Ectodermal cell (in vitro differentiated cells): ENCODE data around the gene MBOAT1.

Experiments used
- H3K27ac ChIP-seq: 2 replicates; pipeline ENCODE4 v1.7.0; 2013; ENCODE audit warnings: mild to moderate bottlenecking, low read depth, low read length; ENCODE audit not compliant: insufficient read depth, poor library complexity, severe bottlenecking
- H3K27me3 ChIP-seq: 2 replicates; pipeline ENCODE4 v1.7.0; 2013; ENCODE audit warnings: mild to moderate bottlenecking, low read length; ENCODE audit not compliant: insufficient read depth, control insufficient read depth, poor library complexity, severe bottlenecking
- H3K36me3 ChIP-seq: one replicate; pipeline ENCODE4 v1.7.0; 2013; ENCODE audit warnings: low read length; ENCODE audit not compliant: control insufficient read depth, insufficient read depth
- H3K4me1 ChIP-seq: one replicate; pipeline ENCODE4 v1.7.0; 2013; ENCODE audit warnings: low read length; ENCODE audit not compliant: control insufficient read depth, insufficient read depth
- H3K4me3 ChIP-seq: 2 replicates; pipeline ENCODE4 v1.7.0; 2013; ENCODE audit warnings: low read depth, low read length, control low read depth; ENCODE audit not compliant: insufficient read depth
- H3K9me3 ChIP-seq: 2 replicates; pipeline ENCODE4 v1.7.0; 2013; ENCODE audit warnings: mild to moderate bottlenecking, low read length, moderate library complexity; ENCODE audit not compliant: control insufficient read depth
- WGBS, 2 experiments: methylation state at CpG; one replicate each; pipeline ENCODE4 v1.1.7; 2013; ENCODE audit warnings: missing lambda C conversion rate in 2 of 2; 5-methylcytosine and 5-hydroxymethylcytosine counted together

Gene MBOAT1

GRCh38 chr6:20203561-20204511 lies 8.4 kb downstream of the MBOAT1 start:
- H3K9me3 ChIP-seq, result no peaks in the 10 kb centered on the region
- no peaks in the 10 kb centered on the region for H3K4me1 ChIP-seq
- H3K4me3 ChIP-seq, result no peak overlapping the region
- WGBS, 2 experiments, result 83 to 84% methylated on average over 6 of the region's 7 CpGs
- H3K27me3 ChIP-seq, result no peaks in the 10 kb centered on the region
- no peaks in the 10 kb centered on the region for H3K36me3 ChIP-seq
- no peak overlapping the region for H3K27ac ChIP-seq

- no peak overlapping the region for H3K27ac ChIP-seq
- H3K4me3 ChIP-seq, result no peak overlapping the region
- no peaks in the 10 kb centered on the region for H3K27me3 ChIP-seq
- no peaks in the 10 kb centered on the region for H3K36me3 ChIP-seq
- no peaks in the 10 kb centered on the region for H3K9me3 ChIP-seq
- H3K4me1 ChIP-seq, result no peaks in the 10 kb centered on the region
- 87 to 95% methylated on average over 3 of the region's 3 CpGs for WGBS, 2 experiments
These were observed 9.5 kb downstream of the MBOAT1 start for GRCh38 chr6:20202699-20203302.

- Histone ChIP-seq H3K9me3 (no peaks in the 10 kb centered on the region), H3K27me3 (no peaks in the 10 kb centered on the region), H3K36me3 (no peaks in the 10 kb centered on the region), H3K4me3 (no peak overlapping the region), H3K4me1 (no peaks in the 10 kb centered on the region), H3K27ac (no peak overlapping the region)
- WGBS, 2 experiments, result no CpG with 5 or more reads among the region's 1 CpG
These were observed 10.0 kb downstream of the MBOAT1 start for GRCh38 chr6:20202324-20202658.

GRCh38 chr6:20200761-20201630 lies 11.3 kb downstream of the MBOAT1 start:
- no peaks in the 10 kb centered on the region for H3K4me1 ChIP-seq
- no peaks in the 10 kb centered on the region for H3K27me3 ChIP-seq
- H3K27ac ChIP-seq, result no peak overlapping the region
- H3K4me3 ChIP-seq, result no peak overlapping the region
- no peaks in the 10 kb centered on the region for H3K36me3 ChIP-seq
- H3K9me3 ChIP-seq, result no peaks in the 10 kb centered on the region
- WGBS, 2 experiments, result 81 to 89% methylated on average over 6 to 8 of the region's 8 CpGs

- WGBS, 2 experiments, result 77 to 80% methylated on average over 6 of the region's 6 CpGs
- Histone ChIP-seq H3K27ac (no peak overlapping the region), H3K36me3 (no peaks in the 10 kb centered on the region), H3K9me3 (no peaks in the 10 kb centered on the region), H3K4me1 (no peaks in the 10 kb centered on the region), H3K4me3 (no peak overlapping the region), H3K27me3 (no peaks in the 10 kb centered on the region)
These were observed 13.5 kb downstream of the MBOAT1 start for GRCh38 chr6:20198775-20199174.

GRCh38 chr6:20198156-20198774 lies 14.0 kb downstream of the MBOAT1 start:
- Histone ChIP-seq H3K4me1 (no peaks in the 10 kb centered on the region), H3K27ac (no peak overlapping the region), H3K36me3 (no peaks in the 10 kb centered on the region), H3K27me3 (no peaks in the 10 kb centered on the region), H3K4me3 (no peak overlapping the region), H3K9me3 (no peaks in the 10 kb centered on the region)
- 92% methylated on average over 6 of the region's 6 CpGs for WGBS, 2 experiments

- Histone ChIP-seq H3K4me1 (no peaks in the 10 kb centered on the region), H3K4me3 (no peak overlapping the region), H3K27me3 (no peaks in the 10 kb centered on the region), H3K36me3 (no peaks in the 10 kb centered on the region), H3K9me3 (no peaks in the 10 kb centered on the region), H3K27ac (no peak overlapping the region)
- 44 to 48% methylated on average over 3 of the region's 3 CpGs for WGBS, 2 experiments
These were observed 15.0 kb downstream of the MBOAT1 start for GRCh38 chr6:20197251-20197650.

GRCh38 chr6:20192625-20193024 lies 19.6 kb downstream of the MBOAT1 start:
- H3K9me3 ChIP-seq, result peaks cover 2% of the 10 kb centered on the region
- WGBS, 2 experiments, result 94 to 95% methylated on average over 4 of the region's 4 CpGs
- no peaks in the 10 kb centered on the region for H3K36me3 ChIP-seq
- no peaks in the 10 kb centered on the region for H3K4me1 ChIP-seq
- no peak overlapping the region for H3K27ac ChIP-seq
- H3K4me3 ChIP-seq, result no peak overlapping the region
- H3K27me3 ChIP-seq, result no peaks in the 10 kb centered on the region

GRCh38 chr6:20191992-20192391 lies 20.3 kb downstream of the MBOAT1 start:
- Histone ChIP-seq H3K27ac (no peak overlapping the region), H3K4me1 (no peaks in the 10 kb centered on the region), H3K4me3 (no peak overlapping the region), H3K9me3 (peaks cover 2% of the 10 kb centered on the region), H3K36me3 (no peaks in the 10 kb centered on the region), H3K27me3 (no peaks in the 10 kb centered on the region)
- WGBS, 2 experiments, result 84 to 90% methylated on average over 1 of the region's 1 CpG
